Neutrophil (primary cell): Measurements from ENCODE around the gene MICAL1.

ENCODE experiments used
- H3K27ac ChIP-seq: fragments of 200-600 bp; sonication (generic); 2 replicates; pipeline ENCODE4 v1.5.1; 2016; ENCODE audit warnings: mild to moderate bottlenecking, moderate library complexity
- H3K27me3 ChIP-seq: fragments of 200-600 bp; sonication (generic); 2 replicates; pipeline ENCODE4 v1.6.0; 2016; ENCODE audit warnings: mild to moderate bottlenecking
- H3K36me3 ChIP-seq: fragments of 200-600 bp; sonication (generic); 2 replicates; pipeline ENCODE4 v1.5.1; 2017
- H3K4me1 ChIP-seq, 2 experiments: fragments of 200-600 bp in 1 of 2; sonication (generic) in 1 of 2; 1 replicate in 1 of 2; 2 replicates in 1 of 2; pipeline versions ENCODE4 v1.5.1 to v1.6.1; 2013 to 2016; ENCODE audit warnings: low read depth in 1 of 2, low read length in 1 of 2, mild to moderate bottlenecking in 1 of 2, moderate library complexity in 1 of 2; ENCODE audit not compliant: control insufficient read depth in 1 of 2, insufficient read depth in 1 of 2
- H3K4me3 ChIP-seq, 2 experiments: fragments of 200-600 bp in 1 of 2; sonication (generic) in 1 of 2; 1 replicate in 1 of 2; 2 replicates in 1 of 2; pipeline ENCODE4 v1.5.1; 2013 to 2016; ENCODE audit warnings: low read depth in 1 of 2, low read length in 1 of 2, mild to moderate bottlenecking in 1 of 2, moderate library complexity in 1 of 2
- H3K9me3 ChIP-seq: fragments of 200-600 bp; sonication (generic); 2 replicates; pipeline ENCODE4 v1.5.1; 2016
- CTCF ChIP-seq: fragments of 200-600 bp; sonication (generic); IDR thresholded peaks from 2 replicates; pipeline ENCODE4 v1.5.1; 2016; ENCODE audit warnings: antibody characterized with exemption

MICAL1 gene

GRCh38 chr6:109442393-109442924, 13.1 kb downstream of the MICAL1 start:
- Histone ChIP-seq H3K27me3 (peaks cover 4% of the 10 kb centered on the region), H3K9me3 (no peaks in the 10 kb centered on the region), H3K4me1 (peaks cover 21 to 28% of the 10 kb centered on the region in 2 experiments), H3K27ac (peak overlapping the region; percentile 84), H3K4me3 (no peak overlapping the region), H3K36me3 (peaks cover 54% of the 10 kb centered on the region)
- no peak for TF ChIP-seq CTCF

GRCh38 chr6:109441069-109441816, 14.3 kb downstream of the MICAL1 start:
- peaks cover 21 to 28% of the 10 kb centered on the region in 2 experiments for H3K4me1 ChIP-seq
- TF ChIP-seq CTCF = no peak
- peak overlapping the region; percentile 84 for H3K27ac ChIP-seq
- H3K4me3 ChIP-seq = peak overlapping the region; percentile 89 to 98
- H3K9me3 ChIP-seq = no peaks in the 10 kb centered on the region
- H3K36me3 ChIP-seq = peaks cover 42% of the 10 kb centered on the region
- H3K27me3 ChIP-seq = peaks cover 4% of the 10 kb centered on the region

DNA sequence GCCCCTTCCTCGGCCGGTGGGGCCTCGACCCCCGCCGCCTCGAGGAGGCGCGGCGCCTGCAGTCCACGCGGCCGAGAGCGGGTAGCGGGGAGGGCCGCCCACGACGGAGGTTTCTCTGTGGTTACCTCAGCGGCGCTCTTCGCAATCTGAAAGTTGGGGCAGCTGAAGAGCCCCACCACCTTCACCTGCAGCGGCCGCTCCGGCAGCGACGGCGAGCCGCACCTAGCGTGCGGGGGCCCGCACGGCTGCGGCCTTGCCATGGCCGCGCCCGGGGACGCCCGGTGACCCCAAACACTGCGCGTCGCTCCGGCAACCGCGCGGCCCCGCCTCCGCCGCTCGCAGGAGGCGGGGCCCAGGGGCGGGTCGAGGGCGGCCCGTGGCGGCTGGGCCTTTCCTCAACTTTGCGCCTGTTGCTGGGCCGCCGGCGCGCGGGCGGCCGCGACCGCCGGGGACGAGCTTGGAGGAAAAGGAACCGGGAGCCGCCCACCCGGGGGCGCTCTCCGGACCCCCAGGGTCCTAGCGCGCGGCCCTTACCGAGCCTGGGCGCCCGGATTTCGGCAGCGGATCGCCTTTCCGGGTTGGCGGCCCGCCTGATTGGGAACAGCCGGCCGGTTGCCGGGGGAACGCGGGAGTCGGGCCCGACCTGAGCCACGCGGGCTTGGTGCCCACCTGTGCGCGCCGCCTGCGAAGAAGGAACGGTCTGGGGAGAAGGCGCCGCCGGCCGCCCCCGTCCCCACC, 15.1 kb downstream of the MICAL1 start, which contains the start of the genes PPIL6 and SMPD2:
PPIL6 (minus strand) TSS at position 298 of the 738 bp plus-strand sequence; CDS start at position 260, 38 bp downstream.
SMPD2 (plus strand) TSS at position 394 of the 738 bp plus-strand sequence. CDS start 398 bp downstream, outside the sequence.
- Histone ChIP-seq H3K27me3 (peaks cover 4% of the 10 kb centered on the region), H3K27ac (peak within 1 kb of the TSS; percentile 84), H3K36me3 (peaks cover 35% of the 10 kb centered on the region), H3K9me3 (no peaks in the 10 kb centered on the region), H3K4me1 (peaks cover 21 to 28% of the 10 kb centered on the region in 2 experiments), H3K4me3 (peak within 1 kb of the TSS; percentile 89 to 98)
- peak; percentile 43 for TF ChIP-seq CTCF

DNA sequence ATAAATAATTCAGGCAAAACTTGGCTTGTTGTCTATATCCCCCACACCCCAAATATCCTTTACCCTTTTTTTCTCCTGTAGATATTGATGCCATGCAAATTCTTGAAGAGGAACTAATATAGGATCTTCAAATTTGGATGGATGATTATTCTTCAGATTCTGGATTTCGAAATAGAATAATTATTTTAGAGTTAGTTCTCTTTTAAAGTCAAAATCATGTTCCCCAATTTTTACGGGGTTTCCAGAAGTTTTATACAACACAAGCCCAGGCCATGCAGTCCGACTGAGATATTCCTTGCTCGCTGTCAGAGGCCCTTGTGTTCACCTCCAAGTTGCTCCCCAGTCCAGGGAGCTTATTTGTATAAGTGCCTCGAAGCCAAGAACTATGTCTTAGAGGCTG, 19.5 kb downstream of the MICAL1 start:
- H3K4me3 ChIP-seq = no peak overlapping the region

More for the DNA sequence above, 19.5 kb downstream of the MICAL1 start:
- Histone ChIP-seq H3K9me3 (no peaks in the 10 kb centered on the region), H3K4me1 (peaks cover 8 to 10% of the 10 kb centered on the region in 2 experiments), H3K27me3 (peaks cover 4% of the 10 kb centered on the region), H3K36me3 (no peaks in the 10 kb centered on the region), H3K27ac (no peak overlapping the region)
- TF ChIP-seq CTCF = no peak
